AG04450 (cell line): ENCODE results near the gene SMIM36. TPM values are rescaled to one million over a fixed set of nuclear protein-coding genes. Genes with fewer than 3 reads are reported as not detected.
"Not testable (repeated sequence)": the region's sequence is repeated elsewhere in the genome, so short reads cannot be mapped to it uniquely, and the experiment has no call there.

Experiments
- CTCF ChIA-PET: fragments of 300-600, 350-600 bp; formaldehyde crosslinking; extraction: SDS; loops from one replicate; lab custom pipeline; 2022; ENCODE audit warnings: antibody characterized with exemption, inconsistent platforms; lab: Charles Lee
- POLR2A ChIA-PET: fragments of 350-600 bp; formaldehyde crosslinking; extraction: SDS; loops from one replicate; lab custom pipeline; 2021; ENCODE audit warnings: antibody characterized with exemption, inconsistent platforms; lab: Yijun Ruan, JAX
- DNase-seq: peaks from one replicate; pipeline ENCODE4 v3.0.0-alpha.2; 2011; ENCODE audit warnings: low read depth, low spot score
- H3K27ac ChIP-seq: one replicate; pipeline ENCODE4 v1.5.1; 2012; ENCODE audit warnings: low read depth, low read length, control low read depth
- H3K27me3 ChIP-seq: one replicate; pipeline ENCODE4 v1.6.0; 2012; ENCODE audit warnings: low read length; ENCODE audit not compliant: control insufficient read depth, insufficient read depth
- H3K4me3 ChIP-seq: 2 replicates; pipeline ENCODE4 v1.5.1; 2011; ENCODE audit warnings: mild to moderate bottlenecking, low read depth, low read length, control low read depth
- H3K9me3 ChIP-seq: 2 replicates; pipeline ENCODE4 v1.5.1; 2012; ENCODE audit warnings: low read length; ENCODE audit not compliant: control insufficient read depth, insufficient read depth
- CTCF ChIP-seq: IDR thresholded peaks from 2 replicates; pipeline ENCODE4 v1.5.1; 2011; ENCODE audit warnings: low read depth, low read length, control low read depth, inconsistent platforms
- polyA plus RNA-seq: library from polyadenylated mRNA; depleted of rRNA; stranded (reverse); fragments of >200 nt; gene quantifications from 2 replicates; pipeline ENCODE4 v1.2.3, GENCODE V29; 2011

The SMIM36 gene
- polyA plus RNA-seq, 1 experiment = not detected

GRCh38 chr17:55448681-55449080, 62.6 kb downstream of the SMIM36 start:
- Histone ChIP-seq H3K27ac (no peak overlapping the region), H3K27me3 (no peaks in the 10 kb centered on the region), H3K9me3 (no peaks in the 10 kb centered on the region), H3K4me3 (no peak overlapping the region)
- DNase-seq = peak; percentile 50
- CTCF ChIA-PET = no interaction called here
- no peak for TF ChIP-seq CTCF
- POLR2A ChIA-PET = no interaction called here

DNA sequence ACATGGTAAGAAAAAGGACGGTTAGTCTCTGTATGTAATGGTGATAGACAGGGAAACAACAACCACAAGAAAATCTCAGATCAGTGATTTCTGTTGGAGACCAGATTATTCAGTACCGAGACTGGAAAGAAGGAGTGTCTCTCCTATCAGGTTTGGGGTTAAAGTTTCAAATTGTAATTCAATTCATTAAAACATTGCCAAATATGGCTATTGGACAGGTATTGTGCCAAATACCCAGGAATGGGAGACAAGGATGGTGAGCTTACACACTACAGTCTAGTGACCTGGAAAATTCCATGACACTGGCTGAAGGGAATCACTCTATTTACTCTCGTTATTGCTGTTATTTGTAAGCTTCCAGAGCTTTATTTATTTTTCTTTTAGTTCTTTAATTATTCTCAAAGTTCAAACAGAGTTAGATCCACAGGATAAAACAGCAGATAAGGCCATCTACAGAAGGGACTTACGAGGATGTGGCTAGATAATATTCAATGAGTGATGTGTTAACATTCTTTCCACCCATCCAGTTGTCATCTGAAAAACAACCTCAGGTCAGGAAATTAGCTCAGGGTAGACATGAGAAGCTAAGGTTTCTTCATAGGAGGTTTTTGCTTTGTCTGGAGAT, 64.6 kb downstream of the SMIM36 start:
- no peak overlapping the region for H3K4me3 ChIP-seq
- no peaks in the 10 kb centered on the region for H3K27me3 ChIP-seq
- CTCF ChIA-PET = interaction anchor here (1.6 kb wide), 1 partner anchor 68 kb away, joined by 5 read pairs; no protein-coding TSS in a partner anchor
- POLR2A ChIA-PET = no interaction called here
- no peak overlapping the region for H3K27ac ChIP-seq
- DNase-seq = no peak
- no peak for TF ChIP-seq CTCF
- no peaks in the 10 kb centered on the region for H3K9me3 ChIP-seq

DNA sequence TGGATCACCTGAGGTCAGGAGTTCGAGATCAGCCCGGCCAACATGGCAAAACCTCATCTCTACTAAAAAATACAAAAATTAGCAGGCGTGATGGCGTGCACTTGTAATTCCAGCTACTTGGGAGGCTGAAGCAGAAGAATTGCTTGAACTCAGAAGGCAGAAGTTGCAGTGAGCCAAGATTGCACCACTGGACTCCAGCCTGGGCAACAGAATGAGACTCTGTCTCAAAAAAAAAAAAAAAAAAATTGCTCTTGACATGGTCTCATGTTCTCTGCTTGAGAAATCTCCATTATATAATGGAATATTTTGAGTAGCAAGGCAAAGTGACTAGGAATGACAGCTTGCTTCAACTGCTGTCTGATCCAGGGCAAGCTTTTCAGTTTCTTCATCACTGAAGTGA, 65.2 kb downstream of the SMIM36 start:
- H3K27me3 ChIP-seq, H3K27ac ChIP-seq, DNase-seq, H3K9me3 ChIP-seq, POLR2A ChIA-PET, H3K4me3 ChIP-seq: not testable (repeated sequence)
- CTCF ChIA-PET = interaction anchor here (1.6 kb wide), 1 partner anchor 68 kb away, joined by 5 read pairs; no protein-coding TSS in a partner anchor

GRCh38 chr17:55444471-55445441, 66.5 kb downstream of the SMIM36 start:
- no peaks in the 10 kb centered on the region for H3K27me3 ChIP-seq
- DNase-seq = no peak
- no peaks in the 10 kb centered on the region for H3K9me3 ChIP-seq
- H3K4me3 ChIP-seq = no peak overlapping the region
- TF ChIP-seq CTCF = no peak
- no peak overlapping the region for H3K27ac ChIP-seq
- POLR2A ChIA-PET = no interaction called here
- CTCF ChIA-PET = no interaction called here

GRCh38 chr17:55443904-55444303, 67.3 kb downstream of the SMIM36 start:
- POLR2A ChIA-PET = interaction anchor here (0.9 to 2.3 kb wide), 2 partner anchors 10 to 12 kb away, joined by 3 to 14 read pairs; no protein-coding TSS in a partner anchor

More at GRCh38 chr17:55443904-55444303, 67.3 kb downstream of the SMIM36 start:
- Histone ChIP-seq H3K4me3 (no peak overlapping the region), H3K27me3 (no peaks in the 10 kb centered on the region), H3K9me3 (no peaks in the 10 kb centered on the region), H3K27ac (no peak overlapping the region)
- DNase-seq = no peak
- no peak for TF ChIP-seq CTCF
- CTCF ChIA-PET = no interaction called here
